ENCODE results near the gene FAM171A2. TPM values are rescaled to one million over a fixed set of nuclear protein-coding genes. Genes with fewer than 3 reads are reported as not detected.

Gene FAM171A2
- polyA plus RNA-seq, 2 of the 4 experiments (the other 2 are of a cell fraction), result 1.8 to 3.9 TPM

GRCh38 chr17:44362949-44363612, 572 bp downstream of the FAM171A2 start:
- TF ChIP-seq E2F6 (IDR thresholded peaks at IDR 0.05; ENCODE audit: borderline replicate concordance, low read depth), result peak; percentile 49; the same call in 1 of the 2 replicates
- TF ChIP-seq FOSB (CRISPR knock-in tag; IDR thresholded peaks at IDR 0.05), result no peak
- TF ChIP-seq RNF2 (IDR thresholded peaks at IDR 0.05; ENCODE audit: borderline replicate concordance, low read depth), result peak; percentile 34; the same call in 1 of the 2 replicates
- TF ChIP-seq NFE2L2 (conservative IDR thresholded peaks at IDR 0.05; ENCODE audit: low read length), result no peak
- 0 out of 2 replicates have a peak, but pooled peaks have one; percentile 24 for TF ChIP-seq PHF8 (IDR thresholded peaks at IDR 0.05; ENCODE audit: borderline replicate concordance, low read depth)
- Histone ChIP-seq H3K9me3 (no peaks in the 10 kb centered on the region), H3K4me1 (peaks cover 20% of the 10 kb centered on the region), H3K4me3 (peak overlapping the region; percentile 77), H3K27ac (peak overlapping the region; percentile 76 to 92), H3K4me2 (peak overlapping the region; percentile 97)
- 2% methylated on average over 29 of the region's 45 CpGs for WGBS (ENCODE audit: missing lambda C conversion rate)
- ChIA-PET POLR2A (interaction anchor here (0.6 to 1.0 kb wide), 3 partner anchors 143 to 255 kb away, joined by 3 to 4 read pairs (median 3); partner anchors contain the start of gene FZD2), CTCF (interaction anchor here (0.6 to 11.1 kb wide), 43 partner anchors 11 to 479 kb away, joined by 3 to 179 read pairs (median 3); partner anchors contain the start of genes GRN and SLC25A39)
- no peak for FAIRE-seq
- peak; percentile 31 to 60; a peak in 5 of 6 replicates for ATAC-seq
- peak in 1 of 2 experiments; percentile 68 for DNase-seq (ENCODE audit: low read depth in 1 of 2, low spot score in 1 of 2)

GRCh38 chr17:44362459-44362948, 1.1 kb downstream of the FAM171A2 start:
- ChIA-PET POLR2A (no interaction called here), CTCF (interaction anchor here (0.8 to 11.1 kb wide), 19 partner anchors 11 to 417 kb away, joined by 3 to 179 read pairs (median 3); partner anchors contain the start of gene GRN)
- WGBS (ENCODE audit: missing lambda C conversion rate), result 38% methylated on average over 6 of the region's 11 CpGs
- no peak for DNase-seq (ENCODE audit: low read depth in 1 of 2, low spot score in 1 of 2)
- FAIRE-seq, result no peak
- no peaks in the 10 kb centered on the region for H3K9me3 ChIP-seq
- peak overlapping the region; percentile 97 for H3K4me2 ChIP-seq
- peak overlapping the region in 1 of 2 experiments; percentile 92; a peak in 3 of 6 replicates for H3K27ac ChIP-seq
- peak overlapping the region; percentile 77 for H3K4me3 ChIP-seq
- H3K4me1 ChIP-seq, result peaks cover 20% of the 10 kb centered on the region
- no peak for TF ChIP-seq RCOR1 (IDR thresholded peaks at IDR 0.05; ENCODE audit: low read depth, low read length)
- no peak for TF ChIP-seq KDM5A (IDR thresholded peaks at IDR 0.05)
- TF ChIP-seq USF2 (IDR thresholded peaks at IDR 0.05), result no peak
- no peak for TF ChIP-seq TFCP2L1 (CRISPR knock-in tag; IDR thresholded peaks at IDR 0.05)
- TF ChIP-seq HDAC2 (IDR thresholded peaks at IDR 0.05), result no peak
- no peak for TF ChIP-seq HES2 (IDR thresholded peaks at IDR 0.05)
- peak in 1 of 2 experiments; percentile 52; a peak in 3 of 6 replicates for ATAC-seq

- ChIA-PET CTCF (interaction anchor here (0.9 to 11.1 kb wide), 16 partner anchors 10 to 418 kb away, joined by 3 to 179 read pairs (median 9); partner anchors contain the start of gene GRN), POLR2A (no interaction called here)
- no peak for TF ChIP-seq NFE2L2 (conservative IDR thresholded peaks at IDR 0.05; ENCODE audit: low read length)
- TF ChIP-seq MAFK (IDR thresholded peaks at IDR 0.05; ENCODE audit: partially characterized antibody), result peak; percentile 75
- no peak for TF ChIP-seq HOXB5 (CRISPR knock-in tag; IDR thresholded peaks at IDR 0.05)
- TF ChIP-seq CBX2 (IDR thresholded peaks at IDR 0.05; ENCODE audit: borderline replicate concordance, low read depth), result no peak
- 0 out of 6 replicates have a peak, but pooled peaks of 1 of the 2 experiments have one; percentile 5 for ATAC-seq
- WGBS (ENCODE audit: missing lambda C conversion rate), result 76% methylated on average over 11 of the region's 11 CpGs
- Histone ChIP-seq H3K27ac (no peak overlapping the region), H3K4me2 (0 out of 3 replicates have a peak overlapping the region, but pooled peaks have one; percentile 97), H3K4me1 (peaks cover 20% of the 10 kb centered on the region), H3K9me3 (no peaks in the 10 kb centered on the region), H3K4me3 (no peak overlapping the region)
- DNase-seq (ENCODE audit: low read depth in 1 of 2, low spot score in 1 of 2), result no peak
- no peak for FAIRE-seq
Measured at GRCh38 chr17:44361292-44362260, 2.1 kb downstream of the FAM171A2 start.
